Transverse colon (tissue), 4 donors: ENCODE results near the gene RNF144A. TPM values are rescaled to one million over a fixed set of nuclear protein-coding genes. Genes with fewer than 3 reads are reported as not detected.

ENCODE experiments used
- DNase-seq: peaks from one replicate; pipeline ENCODE4 v3.0.0-alpha.2; 2019
- H3K27ac ChIP-seq, 4 donors: fragments of 200-600 bp; sonication (generic); 2 replicates each; pipeline ENCODE4 v1.5.1; 2016 to 2018; ENCODE audit warnings: inconsistent platforms in 4 of 4
- H3K27me3 ChIP-seq: fragments of 200-600 bp; sonication (generic); 2 replicates; pipeline ENCODE4 v1.5.1; 2017; ENCODE audit warnings: inconsistent platforms
- H3K36me3 ChIP-seq, 4 donors: fragments of 200-600 bp; sonication (generic); 2 replicates each; pipeline ENCODE4 v1.5.1; 2017 to 2019; ENCODE audit warnings: inconsistent platforms in 4 of 4
- H3K4me1 ChIP-seq, 4 donors: fragments of 200-600 bp; sonication (generic); 2 replicates each; pipeline ENCODE4 v1.5.1; 2017 to 2020; ENCODE audit warnings: inconsistent platforms in 4 of 4
- H3K4me3 ChIP-seq, 4 donors: fragments of 200-600 bp; sonication (generic); 1 replicate in 1 of 4; 2 replicates in 3 of 4; pipeline versions ENCODE4 v1.5.1 to v1.6.1; 2017 to 2019; ENCODE audit warnings: inconsistent platforms in 4 of 4
- H3K9me3 ChIP-seq, 2 donors: fragments of 200-600 bp; sonication (generic); 2 replicates each; pipeline ENCODE4 v1.5.1; 2017 to 2019; ENCODE audit warnings: inconsistent platforms in 2 of 2
- CTCF ChIP-seq, 5 experiments: fragments of 200-600 bp in 3 of 5; fragments of 450-650 bp in 2 of 5; sonication (generic) in 3 of 5; IDR thresholded peaks; 1 replicate in 2 of 5; 2 replicates in 3 of 5; pipeline ENCODE4 v1.5.1; 2016 to 2017; ENCODE audit warnings: antibody characterized with exemption in 5 of 5, inconsistent platforms in 3 of 5, mild to moderate bottlenecking in 2 of 5, moderate library complexity in 1 of 5
- EP300 ChIP-seq: sonication (generic); formaldehyde crosslinking; IDR thresholded peaks from one replicate; pipeline ENCODE4 v1.6.1; 2017; ENCODE audit warnings: antibody characterized with exemption, low read depth
- POLR2A ChIP-seq: fragments of 450-650 bp; IDR thresholded peaks from one replicate; pipeline ENCODE4 v1.6.1; 2016; ENCODE audit warnings: antibody characterized with exemption, mild to moderate bottlenecking, moderate library complexity
- POLR2AphosphoS5 ChIP-seq, 3 donors: sonication (generic); formaldehyde crosslinking; IDR thresholded peaks; one replicate each; pipeline ENCODE4 v1.6.1; 2016; ENCODE audit warnings: antibody characterized with exemption in 3 of 3
- WGBS, 2 donors: methylation state at CpG; one replicate each; pipeline ENCODE4 v1.1.5; 2018; ENCODE audit warnings: low coverage in 1 of 2; 5-methylcytosine and 5-hydroxymethylcytosine counted together
- in situ Hi-C, 4 donors: fragments of 200-750 bp; cut with MboI; loops; one replicate each; pipeline versions ENCODE4 v1.15.0 to v1.15.1; 2017; ENCODE audit warnings: low sequenced_read_pairs in 3 of 4, low pct_ligation_motif_present in 1 of 4, low pct_unique_long_range_greater_than_20kb in 1 of 4
- intact Hi-C: fragments of 100-400 bp; cut with DNase I; formaldehyde crosslinking; loops from one replicate; pipeline ENCODE4 v1.15.1; 2023; ENCODE audit warnings: low total_unique reads
- total RNA-seq, 4 donors: library from RNA; depleted of rRNA; stranded (reverse); fragments of >200 nt; gene quantifications; one replicate each; pipeline ENCODE4 v1.1.0, GENCODE V29; 2016

The RNF144A gene
- total RNA-seq, 4 donors from 2014 or later: 24.0 to 145 (median 83.0) TPM

- no peak for DNase-seq
- H3K27ac ChIP-seq: no peak overlapping the region
- no peaks in the 10 kb centered on the region for H3K9me3 ChIP-seq
- in situ Hi-C loops (loop anchor here in 2 of 4 donors (10.0 kb wide), 2 partner anchors 143 to 153 kb away; no protein-coding TSS in a partner anchor), intact Hi-C loops (no loop called here)
- H3K4me3 ChIP-seq: no peak overlapping the region
- no peaks in the 10 kb centered on the region for H3K36me3 ChIP-seq
- no peaks in the 10 kb centered on the region for H3K4me1 ChIP-seq
- 83% methylated on average over 3 of the region's 3 CpGs; no CpG with 5 or more reads in 1 of the 2 donors for WGBS, 2 donors
- no peak for TF ChIP-seq POLR2A
- no peak for TF ChIP-seq EP300
- no peak for TF ChIP-seq CTCF (IDR thresholded peaks at IDR 0.05)
- TF ChIP-seq POLR2AphosphoS5 (IDR thresholded peaks at IDR 0.05): no peak
- H3K27me3 ChIP-seq: no peaks in the 10 kb centered on the region
Measured at GRCh38 chr2:7047661-7048060, 130.4 kb downstream of the RNF144A start.

- TF ChIP-seq POLR2AphosphoS5 (IDR thresholded peaks at IDR 0.05) (no peak), EP300 (no peak), POLR2A (no peak), CTCF (IDR thresholded peaks at IDR 0.05) (no peak)
- H3K36me3 ChIP-seq: no peaks in the 10 kb centered on the region
- intact Hi-C loops (no loop called here), in situ Hi-C loops (loop anchor here in 2 of 4 donors (10.0 kb wide), 2 partner anchors 144 to 154 kb away; no protein-coding TSS in a partner anchor)
- no peak for DNase-seq
- H3K4me1 ChIP-seq: no peaks in the 10 kb centered on the region
- H3K27me3 ChIP-seq: no peaks in the 10 kb centered on the region
- 71 to 82% methylated on average over 1 to 4 of the region's 4 CpGs for WGBS, 2 donors
- no peak overlapping the region for H3K4me3 ChIP-seq
- no peak overlapping the region for H3K27ac ChIP-seq
- H3K9me3 ChIP-seq: no peaks in the 10 kb centered on the region
Measured at GRCh38 chr2:7048762-7049294, 131.6 kb downstream of the RNF144A start.

GRCh38 chr2:7052404-7052803, 135.2 kb downstream of the RNF144A start:
- intact Hi-C loops: no loop called here

GRCh38 chr2:7053650-7054265, 136.5 kb downstream of the RNF144A start:
- no peak overlapping the region for H3K4me3 ChIP-seq
- H3K27me3 ChIP-seq: no peaks in the 10 kb centered on the region
- in situ Hi-C loops: no loop called here
- no peaks in the 10 kb centered on the region for H3K36me3 ChIP-seq
- 33 to 50% methylated on average over 1 to 6 of the region's 6 CpGs for WGBS, 2 donors
- H3K4me1 ChIP-seq: no peaks in the 10 kb centered on the region
- no peaks in the 10 kb centered on the region for H3K9me3 ChIP-seq
- TF ChIP-seq CTCF (IDR thresholded peaks at IDR 0.05): no peak
- no peak for TF ChIP-seq EP300
- TF ChIP-seq POLR2A: no peak
- TF ChIP-seq POLR2AphosphoS5 (IDR thresholded peaks at IDR 0.05): no peak
- H3K27ac ChIP-seq: no peak overlapping the region
- DNase-seq: no peak
- intact Hi-C loops: no loop called here

More at GRCh38 chr2:7052404-7052803, 135.2 kb downstream of the RNF144A start:
- H3K9me3 ChIP-seq: no peaks in the 10 kb centered on the region
- WGBS, 2 donors: 64 to 80% methylated on average over 1 to 3 of the region's 3 CpGs
- no peaks in the 10 kb centered on the region for H3K4me1 ChIP-seq
- in situ Hi-C loops: no loop called here
- no peak for DNase-seq
- no peaks in the 10 kb centered on the region for H3K36me3 ChIP-seq
- TF ChIP-seq EP300: no peak
- TF ChIP-seq POLR2A: no peak
- no peak for TF ChIP-seq POLR2AphosphoS5 (IDR thresholded peaks at IDR 0.05)
- TF ChIP-seq CTCF (IDR thresholded peaks at IDR 0.05): no peak
- no peak overlapping the region for H3K4me3 ChIP-seq
- H3K27me3 ChIP-seq: no peaks in the 10 kb centered on the region
- H3K27ac ChIP-seq: no peak overlapping the region
